GM23338 (cell line): ENCODE data around the gene NRXN2. TPM values are rescaled to one million over a fixed set of nuclear protein-coding genes. Genes with fewer than 3 reads are reported as not detected.

Experiments
- ATAC-seq: fragments of 200-7000 bp; cut with Tn5 transposase; 3 replicates; pipeline ENCODE4 v1.9.1; 2020
- DNase-seq: peaks from one replicate; pipeline ENCODE4 v3.0.0-alpha.2; 2015; ENCODE audit warnings: low spot score
- H2AFZ ChIP-seq: fragments of 200-600 bp; sonication (generic); 2 replicates; pipeline ENCODE4 v1.8.0; 2016; ENCODE audit warnings: antibody characterized with exemption, mild to moderate bottlenecking, moderate library complexity
- H3F3A ChIP-seq: fragments of 200-600 bp; sonication (generic); replicated peaks from 2 replicates; pipeline ENCODE4 v1.8.0; 2017; ENCODE audit warnings: antibody characterized with exemption, mixed run types, low read depth
- H3K27ac ChIP-seq: fragments of 200-600 bp; sonication (generic); 2 replicates; pipeline ENCODE4 v1.6.1; 2016; ENCODE audit warnings: low read depth
- H3K27me3 ChIP-seq: fragments of 200-600 bp; sonication (generic); 2 replicates; pipeline ENCODE4 v1.8.0; 2016; ENCODE audit warnings: mild to moderate bottlenecking, mixed run types, moderate library complexity; ENCODE audit not compliant: insufficient read depth
- H3K36me3 ChIP-seq: fragments of 200-600 bp; sonication (generic); 2 replicates; pipeline ENCODE4 v1.8.0; 2016; ENCODE audit warnings: mild to moderate bottlenecking; ENCODE audit not compliant: insufficient read depth
- H3K4me1 ChIP-seq: fragments of 200-600 bp; sonication (generic); 2 replicates; pipeline ENCODE4 v1.8.0; 2016; ENCODE audit warnings: mild to moderate bottlenecking, moderate library complexity; ENCODE audit not compliant: insufficient read depth
- H3K4me2 ChIP-seq: fragments of 200-600 bp; sonication (generic); 2 replicates; pipeline ENCODE4 v1.7.1; 2017; ENCODE audit warnings: mixed run types
- H3K4me3 ChIP-seq: fragments of 200-600 bp; sonication (generic); 2 replicates; pipeline ENCODE4 v1.6.1; 2016; ENCODE audit warnings: mixed run types
- H3K79me2 ChIP-seq: fragments of 200-600 bp; sonication (generic); replicated peaks from 2 replicates; pipeline ENCODE4 v1.8.0; 2017; ENCODE audit warnings: mild to moderate bottlenecking; ENCODE audit not compliant: insufficient read depth
- H3K9me2 ChIP-seq: fragments of 200-600 bp; sonication (generic); 2 replicates; pipeline ENCODE4 v1.8.0; 2017; ENCODE audit not compliant: insufficient read depth
- H4K20me1 ChIP-seq: fragments of 200-600 bp; sonication (generic); replicated peaks from 2 replicates; pipeline ENCODE4 v1.8.0; 2017; ENCODE audit warnings: mild to moderate bottlenecking; ENCODE audit not compliant: insufficient read depth
- H3K27ac Mint-ChIP-seq: 2 replicates; pipeline ENCODE4 v1.8.0; 2020; ENCODE audit warnings: inconsistent platforms, mild to moderate bottlenecking, moderate library complexity, mixed read lengths
- H3K27me3 Mint-ChIP-seq: 3 replicates; pipeline ENCODE4 v1.8.0; 2022; ENCODE audit warnings: low read depth, mild to moderate bottlenecking, moderate library complexity, mixed read lengths, inconsistent platforms; ENCODE audit not compliant: insufficient read depth, poor library complexity
- H3K36me3 Mint-ChIP-seq: 3 replicates; pipeline ENCODE4 v1.8.0; 2021; ENCODE audit warnings: low read depth, mild to moderate bottlenecking, inconsistent platforms, moderate library complexity, mixed read lengths
- H3K4me1 Mint-ChIP-seq: 3 replicates; pipeline ENCODE4 v1.8.0; 2020; ENCODE audit warnings: mild to moderate bottlenecking, inconsistent platforms, mixed read lengths
- H3K4me3 Mint-ChIP-seq: 3 replicates; pipeline ENCODE4 v1.8.0; 2021; ENCODE audit warnings: moderate library complexity, mild to moderate bottlenecking, inconsistent platforms, mixed read lengths
- H3K9me3 Mint-ChIP-seq: 3 replicates; pipeline ENCODE4 v1.8.0; 2020; ENCODE audit warnings: moderate library complexity, mild to moderate bottlenecking, inconsistent platforms, mixed read lengths
- CREB1 ChIP-seq: fragments of 250-450 bp; sonication (Bioruptor Pico); IDR thresholded peaks from 2 replicates; pipeline ENCODE4 v1.5.0; 2020; ENCODE audit warnings: low read depth, mild to moderate bottlenecking, moderate library complexity
- ETS1 ChIP-seq: IDR thresholded peaks from 2 replicates; pipeline ENCODE4 v1.6.1; 2016; ENCODE audit warnings: antibody characterized with exemption
- EZH2 ChIP-seq: fragments of 200-600 bp; sonication (generic); IDR thresholded peaks from one replicate; pipeline ENCODE4 v1.8.0; 2017; ENCODE audit warnings: antibody characterized with exemption, mild to moderate bottlenecking, low read depth; ENCODE audit not compliant: unreplicated experiment
- EZH2phosphoT487 ChIP-seq: fragments of 200-600 bp; sonication (generic); IDR thresholded peaks from one replicate; pipeline ENCODE4 v1.8.1; 2018; ENCODE audit warnings: antibody characterized with exemption; ENCODE audit not compliant: unreplicated experiment
- JUNB ChIP-seq: IDR thresholded peaks from one replicate; pipeline ENCODE4 v1.6.1; 2016; ENCODE audit warnings: antibody characterized with exemption; ENCODE audit not compliant: unreplicated experiment
- NANOG ChIP-seq: IDR thresholded peaks from 2 replicates; pipeline ENCODE4 v1.6.1; 2016; ENCODE audit warnings: antibody characterized with exemption, borderline replicate concordance
- POLR2AphosphoS5 ChIP-seq: IDR thresholded peaks from 2 replicates; pipeline ENCODE4 v1.6.1; 2016; ENCODE audit warnings: antibody characterized with exemption, low read depth
- STAT1 ChIP-seq: IDR thresholded peaks from one replicate; pipeline ENCODE4 v1.6.1; 2016; ENCODE audit warnings: antibody characterized with exemption; ENCODE audit not compliant: unreplicated experiment
- ZNF114 ChIP-seq: fragments of 250-450 bp; sonication (Bioruptor Pico); IDR thresholded peaks from 2 replicates; pipeline ENCODE4 v1.5.0; 2020; ENCODE audit warnings: mild to moderate bottlenecking, moderate library complexity
- ZNF331 ChIP-seq: fragments of 250-450 bp; sonication (Bioruptor Pico); IDR thresholded peaks from 2 replicates; pipeline ENCODE4 v1.5.0; 2020; ENCODE audit warnings: low read depth, mild to moderate bottlenecking, moderate library complexity
- polyA plus RNA-seq: library from polyadenylated mRNA; unstranded; fragments of >200 nt; fragmentation: Nextera tagmentation; extraction: Ambion mirVana; gene quantifications from 2 replicates; pipeline ENCODE4 v1.2.1, GENCODE V29; 2016
- total RNA-seq: library from RNA; depleted of rRNA; stranded (reverse); fragments of >200 nt; shearing (Covaris generic); gene quantifications from 2 replicates; pipeline ENCODE4 v1.2.3, GENCODE V29; 2014
- TF ChIP-seq, protein P1 (sequence below), 2 experiments: fragments of 200-600 bp in 1 of 2; sonication (generic) in 1 of 2; conservative IDR thresholded peaks; 2 replicates each; pipeline versions ENCODE4 v1.5.1 to v1.6.1; 2016 to 2017; ENCODE audit warnings: antibody characterized with exemption in 2 of 2, low read depth in 2 of 2, mild to moderate bottlenecking in 2 of 2, moderate library complexity in 1 of 2
- TF ChIP-seq, protein P2 (sequence below): fragments of 250-450 bp; sonication (Bioruptor Pico); IDR thresholded peaks from 2 replicates; pipeline ENCODE4 v1.5.0; 2020; ENCODE audit warnings: mild to moderate bottlenecking, moderate library complexity
- TF ChIP-seq, protein P3 (sequence below): IDR thresholded peaks from one replicate; pipeline ENCODE4 v1.6.1; 2018; ENCODE audit warnings: antibody characterized with exemption; ENCODE audit not compliant: unreplicated experiment

The NRXN2 gene
- total and polyA plus RNA-seq, 2 experiments from 2014 or later: 3.4 to 17.0 TPM

DNA sequence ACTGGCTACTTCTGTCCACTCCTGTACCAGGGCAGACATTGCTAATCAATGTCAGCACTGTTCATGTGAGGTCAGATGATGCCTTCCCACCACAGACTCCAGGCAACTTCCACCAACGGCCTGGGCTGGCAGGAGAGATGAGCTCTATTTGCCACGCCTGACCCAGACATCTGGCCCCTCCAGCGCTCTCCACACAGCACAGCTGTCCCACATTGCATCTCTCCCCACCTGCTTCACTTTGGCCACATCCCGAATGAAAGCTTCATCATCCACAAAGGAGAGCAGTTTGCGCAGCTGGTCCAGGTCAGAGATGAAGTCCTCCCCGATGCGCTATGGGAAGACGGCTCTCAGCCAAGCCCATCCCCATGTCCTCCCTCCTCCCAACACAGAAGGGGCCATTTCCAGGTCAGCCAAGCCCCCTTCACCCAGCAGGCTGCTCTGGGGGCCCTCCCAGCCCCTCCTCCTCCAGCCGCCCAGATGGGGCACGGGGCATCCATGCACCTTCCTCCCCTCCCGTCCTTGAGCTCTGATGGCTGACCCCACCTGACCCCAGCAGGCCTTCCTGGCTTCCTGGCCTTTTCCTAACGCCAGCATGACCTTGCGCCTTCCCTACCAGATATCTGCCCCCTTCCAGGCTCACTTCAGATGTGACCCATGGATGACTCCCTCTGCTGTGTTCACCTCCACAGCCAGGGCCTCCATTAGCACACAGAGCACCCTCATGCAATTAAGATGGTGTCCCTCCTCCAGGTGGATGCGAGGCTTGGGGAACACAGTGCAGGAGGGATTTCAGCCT lies 29.4 kb upstream of the NRXN2 start:
- Histone ChIP-seq H3K27me3 (no peaks in the 10 kb centered on the region), H3F3A (no peaks in the 10 kb centered on the region), H3K9me2 (no peaks in the 10 kb centered on the region), H3K4me1 (no peaks in the 10 kb centered on the region), H3K4me2 (no peak overlapping the region), H3K4me3 (no peak overlapping the region), H4K20me1 (no peaks in the 10 kb centered on the region), H3K36me3 (no peaks in the 10 kb centered on the region), H3K27ac (no peak overlapping the region), H2AFZ (no peak overlapping the region), H3K79me2 (no peaks in the 10 kb centered on the region)
- DNase-seq: no peak
- Mint-ChIP-seq H3K27me3 (peaks cover 19% of the 10 kb centered on the region), H3K4me1 (peaks cover 14% of the 10 kb centered on the region), H3K9me3 (no peaks in the 10 kb centered on the region), H3K27ac (no peak overlapping the region), H3K4me3 (no peak overlapping the region; the same call in 2 of the 3 replicates), H3K36me3 (0 out of 3 replicates have a peak, but pooled peaks cover 3% of the 10 kb centered on the region)
- ATAC-seq: no peak
- TF ChIP-seq POLR2AphosphoS5 (no peak), ZNF331 (CRISPR knock-in tag) (no peak), NANOG (no peak), ETS1 (no peak), EZH2 (no peak), STAT1 (no peak), JUNB (no peak), EZH2phosphoT487 (no peak), CREB1 (CRISPR knock-in tag) (no peak), ZNF114 (CRISPR knock-in tag) (no peak)
- TF ChIP-seq, protein P1, sequence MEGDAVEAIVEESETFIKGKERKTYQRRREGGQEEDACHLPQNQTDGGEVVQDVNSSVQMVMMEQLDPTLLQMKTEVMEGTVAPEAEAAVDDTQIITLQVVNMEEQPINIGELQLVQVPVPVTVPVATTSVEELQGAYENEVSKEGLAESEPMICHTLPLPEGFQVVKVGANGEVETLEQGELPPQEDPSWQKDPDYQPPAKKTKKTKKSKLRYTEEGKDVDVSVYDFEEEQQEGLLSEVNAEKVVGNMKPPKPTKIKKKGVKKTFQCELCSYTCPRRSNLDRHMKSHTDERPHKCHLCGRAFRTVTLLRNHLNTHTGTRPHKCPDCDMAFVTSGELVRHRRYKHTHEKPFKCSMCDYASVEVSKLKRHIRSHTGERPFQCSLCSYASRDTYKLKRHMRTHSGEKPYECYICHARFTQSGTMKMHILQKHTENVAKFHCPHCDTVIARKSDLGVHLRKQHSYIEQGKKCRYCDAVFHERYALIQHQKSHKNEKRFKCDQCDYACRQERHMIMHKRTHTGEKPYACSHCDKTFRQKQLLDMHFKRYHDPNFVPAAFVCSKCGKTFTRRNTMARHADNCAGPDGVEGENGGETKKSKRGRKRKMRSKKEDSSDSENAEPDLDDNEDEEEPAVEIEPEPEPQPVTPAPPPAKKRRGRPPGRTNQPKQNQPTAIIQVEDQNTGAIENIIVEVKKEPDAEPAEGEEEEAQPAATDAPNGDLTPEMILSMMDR (conservative IDR thresholded peaks at IDR 0.05; ENCODE audit: low read depth in 2 of 2): no peak
- TF ChIP-seq, protein P2, sequence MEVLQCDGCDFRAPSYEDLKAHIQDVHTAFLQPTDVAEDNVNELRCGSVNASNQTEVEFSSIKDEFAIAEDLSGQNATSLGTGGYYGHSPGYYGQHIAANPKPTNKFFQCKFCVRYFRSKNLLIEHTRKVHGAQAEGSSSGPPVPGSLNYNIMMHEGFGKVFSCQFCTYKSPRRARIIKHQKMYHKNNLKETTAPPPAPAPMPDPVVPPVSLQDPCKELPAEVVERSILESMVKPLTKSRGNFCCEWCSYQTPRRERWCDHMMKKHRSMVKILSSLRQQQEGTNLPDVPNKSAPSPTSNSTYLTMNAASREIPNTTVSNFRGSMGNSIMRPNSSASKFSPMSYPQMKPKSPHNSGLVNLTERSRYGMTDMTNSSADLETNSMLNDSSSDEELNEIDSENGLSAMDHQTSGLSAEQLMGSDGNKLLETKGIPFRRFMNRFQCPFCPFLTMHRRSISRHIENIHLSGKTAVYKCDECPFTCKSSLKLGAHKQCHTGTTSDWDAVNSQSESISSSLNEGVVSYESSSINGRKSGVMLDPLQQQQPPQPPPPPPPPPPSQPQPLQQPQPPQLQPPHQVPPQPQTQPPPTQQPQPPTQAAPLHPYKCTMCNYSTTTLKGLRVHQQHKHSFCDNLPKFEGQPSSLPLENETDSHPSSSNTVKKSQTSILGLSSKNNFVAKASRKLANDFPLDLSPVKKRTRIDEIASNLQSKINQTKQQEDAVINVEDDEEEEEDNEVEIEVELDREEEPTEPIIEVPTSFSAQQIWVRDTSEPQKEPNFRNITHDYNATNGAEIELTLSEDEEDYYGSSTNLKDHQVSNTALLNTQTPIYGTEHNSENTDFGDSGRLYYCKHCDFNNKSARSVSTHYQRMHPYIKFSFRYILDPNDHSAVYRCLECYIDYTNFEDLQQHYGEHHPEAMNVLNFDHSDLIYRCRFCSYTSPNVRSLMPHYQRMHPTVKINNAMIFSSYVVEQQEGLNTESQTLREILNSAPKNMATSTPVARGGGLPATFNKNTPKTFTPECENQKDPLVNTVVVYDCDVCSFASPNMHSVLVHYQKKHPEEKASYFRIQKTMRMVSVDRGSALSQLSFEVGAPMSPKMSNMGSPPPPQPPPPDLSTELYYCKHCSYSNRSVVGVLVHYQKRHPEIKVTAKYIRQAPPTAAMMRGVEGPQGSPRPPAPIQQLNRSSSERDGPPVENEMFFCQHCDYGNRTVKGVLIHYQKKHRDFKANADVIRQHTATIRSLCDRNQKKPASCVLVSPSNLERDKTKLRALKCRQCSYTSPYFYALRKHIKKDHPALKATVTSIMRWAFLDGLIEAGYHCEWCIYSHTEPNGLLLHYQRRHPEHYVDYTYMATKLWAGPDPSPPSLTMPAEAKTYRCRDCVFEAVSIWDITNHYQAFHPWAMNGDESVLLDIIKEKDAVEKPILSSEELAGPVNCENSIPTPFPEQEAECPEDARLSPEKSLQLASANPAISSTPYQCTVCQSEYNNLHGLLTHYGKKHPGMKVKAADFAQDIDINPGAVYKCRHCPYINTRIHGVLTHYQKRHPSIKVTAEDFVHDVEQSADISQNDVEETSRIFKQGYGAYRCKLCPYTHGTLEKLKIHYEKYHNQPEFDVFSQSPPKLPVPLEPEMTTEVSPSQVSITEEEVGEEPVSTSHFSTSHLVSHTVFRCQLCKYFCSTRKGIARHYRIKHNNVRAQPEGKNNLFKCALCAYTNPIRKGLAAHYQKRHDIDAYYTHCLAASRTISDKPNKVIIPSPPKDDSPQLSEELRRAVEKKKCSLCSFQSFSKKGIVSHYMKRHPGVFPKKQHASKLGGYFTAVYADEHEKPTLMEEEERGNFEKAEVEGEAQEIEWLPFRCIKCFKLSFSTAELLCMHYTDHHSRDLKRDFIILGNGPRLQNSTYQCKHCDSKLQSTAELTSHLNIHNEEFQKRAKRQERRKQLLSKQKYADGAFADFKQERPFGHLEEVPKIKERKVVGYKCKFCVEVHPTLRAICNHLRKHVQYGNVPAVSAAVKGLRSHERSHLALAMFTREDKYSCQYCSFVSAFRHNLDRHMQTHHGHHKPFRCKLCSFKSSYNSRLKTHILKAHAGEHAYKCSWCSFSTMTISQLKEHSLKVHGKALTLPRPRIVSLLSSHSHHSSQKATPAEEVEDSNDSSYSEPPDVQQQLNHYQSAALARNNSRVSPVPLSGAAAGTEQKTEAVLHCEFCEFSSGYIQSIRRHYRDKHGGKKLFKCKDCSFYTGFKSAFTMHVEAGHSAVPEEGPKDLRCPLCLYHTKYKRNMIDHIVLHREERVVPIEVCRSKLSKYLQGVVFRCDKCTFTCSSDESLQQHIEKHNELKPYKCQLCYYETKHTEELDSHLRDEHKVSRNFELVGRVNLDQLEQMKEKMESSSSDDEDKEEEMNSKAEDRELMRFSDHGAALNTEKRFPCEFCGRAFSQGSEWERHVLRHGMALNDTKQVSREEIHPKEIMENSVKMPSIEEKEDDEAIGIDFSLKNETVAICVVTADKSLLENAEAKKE (CRISPR knock-in tag): no peak
- TF ChIP-seq, protein P3, sequence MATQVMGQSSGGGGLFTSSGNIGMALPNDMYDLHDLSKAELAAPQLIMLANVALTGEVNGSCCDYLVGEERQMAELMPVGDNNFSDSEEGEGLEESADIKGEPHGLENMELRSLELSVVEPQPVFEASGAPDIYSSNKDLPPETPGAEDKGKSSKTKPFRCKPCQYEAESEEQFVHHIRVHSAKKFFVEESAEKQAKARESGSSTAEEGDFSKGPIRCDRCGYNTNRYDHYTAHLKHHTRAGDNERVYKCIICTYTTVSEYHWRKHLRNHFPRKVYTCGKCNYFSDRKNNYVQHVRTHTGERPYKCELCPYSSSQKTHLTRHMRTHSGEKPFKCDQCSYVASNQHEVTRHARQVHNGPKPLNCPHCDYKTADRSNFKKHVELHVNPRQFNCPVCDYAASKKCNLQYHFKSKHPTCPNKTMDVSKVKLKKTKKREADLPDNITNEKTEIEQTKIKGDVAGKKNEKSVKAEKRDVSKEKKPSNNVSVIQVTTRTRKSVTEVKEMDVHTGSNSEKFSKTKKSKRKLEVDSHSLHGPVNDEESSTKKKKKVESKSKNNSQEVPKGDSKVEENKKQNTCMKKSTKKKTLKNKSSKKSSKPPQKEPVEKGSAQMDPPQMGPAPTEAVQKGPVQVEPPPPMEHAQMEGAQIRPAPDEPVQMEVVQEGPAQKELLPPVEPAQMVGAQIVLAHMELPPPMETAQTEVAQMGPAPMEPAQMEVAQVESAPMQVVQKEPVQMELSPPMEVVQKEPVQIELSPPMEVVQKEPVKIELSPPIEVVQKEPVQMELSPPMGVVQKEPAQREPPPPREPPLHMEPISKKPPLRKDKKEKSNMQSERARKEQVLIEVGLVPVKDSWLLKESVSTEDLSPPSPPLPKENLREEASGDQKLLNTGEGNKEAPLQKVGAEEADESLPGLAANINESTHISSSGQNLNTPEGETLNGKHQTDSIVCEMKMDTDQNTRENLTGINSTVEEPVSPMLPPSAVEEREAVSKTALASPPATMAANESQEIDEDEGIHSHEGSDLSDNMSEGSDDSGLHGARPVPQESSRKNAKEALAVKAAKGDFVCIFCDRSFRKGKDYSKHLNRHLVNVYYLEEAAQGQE: no peak
